ENCODE data around the gene ERBIN.
"Not testable (repeated sequence)": the region's sequence is repeated elsewhere in the genome, so short reads cannot be mapped to it uniquely, and the experiment has no call there.

The ERBIN gene

DNA sequence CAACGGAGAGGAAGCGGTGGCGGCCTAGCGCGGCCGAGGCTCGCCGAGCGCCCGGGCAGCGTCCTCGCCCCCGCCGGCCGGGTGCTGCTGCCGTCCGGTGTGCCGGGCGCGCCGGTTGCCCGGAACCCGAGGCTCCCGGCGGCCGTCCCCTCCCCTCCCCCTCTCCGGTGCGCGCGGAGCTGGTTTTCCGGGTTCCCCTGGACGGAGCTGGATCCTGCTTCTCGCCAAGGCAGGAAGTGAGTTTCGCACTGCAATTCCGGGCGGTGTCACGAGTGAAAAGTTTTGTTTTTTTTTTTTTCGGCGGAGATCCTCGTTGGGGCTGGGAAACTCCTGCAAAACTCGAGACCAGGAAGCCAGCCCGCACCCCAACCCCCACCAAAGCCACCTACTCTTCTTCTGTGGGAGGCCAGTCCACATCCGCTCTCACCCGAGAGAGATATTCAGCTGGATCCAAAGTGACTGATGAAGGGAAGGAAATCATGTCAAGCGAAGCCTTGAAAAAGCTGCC is at the start of gene ERBIN:
Gene ERBIN, plus strand, starts transcription at position 300 of the 508 bp plus-strand sequence. CDS start 66,144 bp downstream, outside the sequence.
- DNase-seq (ENCODE audit: low read depth) = peak; percentile 89

GRCh38 chr5:65876970-65877369 is 49.4 kb upstream of the ERBIN start:
- DNase-seq (ENCODE audit: low read depth) = no peak

GRCh38 chr5:65879668-65880256 is 46.6 kb upstream of the ERBIN start:
- peak; percentile 84 for DNase-seq (ENCODE audit: low read depth)

DNA sequence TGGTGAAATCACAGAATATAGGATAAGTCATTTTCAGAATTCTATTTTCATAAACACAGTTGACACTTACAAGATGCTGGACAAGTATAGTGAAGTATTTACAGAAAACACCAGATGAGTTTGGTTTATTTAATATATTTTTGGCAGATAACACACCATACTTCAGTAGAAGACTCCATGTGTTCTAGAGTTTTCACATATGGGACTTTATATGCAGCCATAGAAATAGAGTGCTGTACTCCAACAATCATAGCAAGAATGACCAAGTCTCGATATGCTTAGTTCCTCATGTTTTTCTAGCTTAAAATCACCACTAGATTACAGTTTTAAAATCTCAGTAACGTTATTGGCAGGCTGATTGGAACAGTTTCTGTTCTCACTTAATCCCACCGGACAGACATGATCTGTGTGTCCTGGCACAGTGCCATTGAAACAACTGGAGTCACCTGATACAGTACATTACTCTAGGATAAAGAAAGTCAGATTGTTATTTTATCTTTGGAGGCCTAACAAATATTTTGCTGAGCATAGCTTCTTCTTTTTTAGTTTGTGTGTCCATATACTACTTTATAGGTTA is 45.8 kb upstream of the ERBIN start:
- DNase-seq (ENCODE audit: low read depth) = no peak

DNA sequence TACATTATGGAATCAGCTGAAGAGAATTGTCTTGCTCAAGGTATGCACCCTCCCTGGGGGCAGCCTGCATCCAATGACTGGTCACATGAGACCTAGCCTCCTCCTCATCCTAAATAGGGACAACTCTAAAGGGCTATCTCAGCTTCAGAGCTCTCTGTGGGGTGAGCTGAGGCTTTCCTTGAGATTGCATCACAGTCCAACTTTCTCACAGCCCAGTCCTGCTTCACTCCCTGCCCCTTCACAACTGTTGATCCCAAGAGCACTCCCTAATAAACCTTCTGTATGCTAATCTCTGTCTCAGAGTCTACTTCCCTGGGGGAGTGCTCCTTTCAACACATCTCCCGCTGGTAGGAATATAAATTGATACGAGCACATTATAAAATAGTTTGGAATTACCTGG is 44.1 kb upstream of the ERBIN start:
- peak; percentile 40 for DNase-seq (ENCODE audit: low read depth)

DNA sequence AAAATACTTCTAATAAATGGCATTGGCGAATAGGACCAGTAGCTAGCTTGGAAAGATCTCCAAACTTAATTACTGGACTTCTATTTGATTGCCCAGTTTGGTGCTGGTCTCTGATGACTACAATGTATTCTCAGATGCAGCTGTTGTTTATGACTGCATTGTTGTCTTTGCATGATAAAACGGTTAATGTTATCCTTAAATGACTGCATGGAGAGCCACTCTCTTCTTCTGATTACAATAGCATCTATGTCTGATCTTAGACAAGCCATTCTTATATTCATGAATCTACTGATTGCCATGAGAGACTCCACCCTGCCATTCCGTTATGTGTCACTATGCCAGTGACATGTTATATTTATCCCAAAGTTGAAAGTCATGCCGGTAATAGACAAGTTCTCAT is 42.9 kb upstream of the ERBIN start:
- DNase-seq (ENCODE audit: low read depth) = no peak

GRCh38 chr5:65886387-65886786 is 40.0 kb upstream of the ERBIN start:
- DNase-seq (ENCODE audit: low read depth) = no peak

DNA sequence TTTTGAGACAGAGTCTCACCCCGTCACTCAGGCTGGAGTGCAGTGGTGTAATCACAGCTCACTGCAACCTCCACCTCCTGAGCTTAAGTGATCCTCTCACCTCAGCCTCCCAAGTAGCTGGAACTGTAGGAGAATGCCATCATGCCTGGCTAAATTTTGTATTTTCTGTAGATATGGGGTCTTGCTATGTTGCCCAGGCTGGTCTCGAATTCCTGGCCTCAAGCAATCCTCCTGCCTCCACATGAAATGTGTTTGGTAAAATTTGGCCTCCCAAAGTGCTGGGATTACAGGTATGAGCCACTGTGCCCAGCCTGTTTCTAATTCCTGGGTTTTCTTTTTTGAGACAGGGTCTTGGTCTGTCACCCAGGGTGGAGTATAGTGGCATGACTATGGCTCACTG is 34.4 kb upstream of the ERBIN start:
- not testable (repeated sequence) for DNase-seq (ENCODE audit: low read depth)

- no peak for DNase-seq (ENCODE audit: low read depth)
Observed at GRCh38 chr5:65892801-65893200, 33.6 kb upstream of the ERBIN start.

- DNase-seq (ENCODE audit: low read depth) = no peak
Observed at GRCh38 chr5:65893749-65894430, 32.5 kb upstream of the ERBIN start.

- DNase-seq (ENCODE audit: low read depth) = no peak
Observed at GRCh38 chr5:65895891-65896290, 30.5 kb upstream of the ERBIN start.

DNA sequence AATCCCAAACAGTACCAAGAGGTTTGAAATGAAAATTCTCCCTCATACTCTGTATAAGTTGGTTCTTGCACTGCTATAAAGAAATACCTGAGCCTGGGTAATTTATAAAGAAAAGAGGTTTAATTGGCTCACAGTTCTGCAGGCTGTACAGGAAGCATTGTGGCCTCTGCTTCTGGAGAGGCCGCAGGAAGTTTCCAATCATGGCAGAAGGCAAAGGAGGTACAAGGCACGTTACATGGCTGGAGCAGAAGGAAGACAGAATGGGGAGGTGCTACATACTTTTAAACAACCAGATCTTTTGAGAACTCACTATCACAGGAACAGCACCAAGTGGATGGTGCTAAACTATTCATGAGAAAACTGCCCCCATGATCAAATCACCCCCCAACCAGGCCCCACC is 25.6 kb upstream of the ERBIN start:
- DNase-seq (ENCODE audit: low read depth) = no peak

DNA sequence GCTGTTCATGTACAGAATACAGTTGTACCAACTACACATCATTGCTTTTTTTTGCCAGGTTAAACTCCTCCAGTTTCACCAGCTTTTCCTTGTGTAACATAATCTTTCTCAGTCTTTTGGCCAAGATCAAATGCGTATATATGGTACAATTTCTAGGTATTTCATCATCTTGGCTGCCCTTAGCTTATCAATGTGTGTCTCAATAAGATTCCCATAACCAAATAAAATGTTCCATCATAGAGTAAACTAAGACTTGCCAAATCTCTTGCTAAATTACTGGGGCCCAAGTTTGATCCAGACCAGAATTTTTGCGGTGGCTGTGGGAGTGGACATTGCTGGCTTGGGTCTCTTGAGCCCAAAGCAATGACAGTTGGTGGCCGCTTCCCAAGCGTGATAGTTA is 24.3 kb upstream of the ERBIN start:
- DNase-seq (ENCODE audit: low read depth) = no peak

- DNase-seq (ENCODE audit: low read depth) = no peak
Observed at GRCh38 chr5:65903581-65903980, 22.8 kb upstream of the ERBIN start.

DNA sequence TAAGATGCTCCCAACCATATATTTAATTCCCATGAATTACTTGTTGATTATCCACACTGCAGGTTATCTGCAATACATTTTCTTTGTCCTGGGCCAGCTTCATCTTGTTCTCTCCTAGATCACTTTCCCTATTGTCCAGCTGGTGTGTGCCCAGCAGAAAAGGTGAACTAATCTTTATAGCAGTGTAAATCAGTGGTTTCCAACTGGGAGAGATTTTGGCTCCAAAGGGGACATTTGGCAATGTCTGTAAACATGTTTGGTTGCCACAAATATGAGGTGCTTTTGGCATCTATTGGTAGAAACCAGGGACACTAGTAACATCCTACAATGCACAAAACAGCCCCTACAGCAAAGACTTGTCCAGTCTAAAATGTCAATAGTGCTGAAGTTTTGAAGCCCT is 20.1 kb upstream of the ERBIN start:
- DNase-seq (ENCODE audit: low read depth) = no peak

DNA sequence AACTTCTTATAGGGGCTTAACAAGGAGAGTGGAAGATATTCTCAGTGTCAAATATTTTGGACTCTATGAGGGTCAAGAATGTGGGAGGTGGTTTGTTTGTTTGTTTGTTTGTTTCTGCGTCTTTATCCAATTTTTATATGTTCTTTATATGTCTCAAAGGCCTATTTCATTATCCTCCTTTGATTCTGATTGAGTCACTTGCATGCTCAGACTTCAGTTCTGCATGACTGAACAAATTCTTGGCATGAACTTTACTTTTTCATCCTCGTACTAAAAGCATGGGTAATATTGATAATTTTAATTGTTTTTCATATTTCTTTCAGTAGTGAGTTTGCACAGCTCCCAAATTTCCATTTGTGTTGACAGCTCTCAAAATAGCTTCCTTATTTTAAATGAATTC is 19.2 kb upstream of the ERBIN start:
- DNase-seq (ENCODE audit: low read depth) = no peak

GRCh38 chr5:65910711-65911110 is 15.7 kb upstream of the ERBIN start:
- no peak for DNase-seq (ENCODE audit: low read depth)

DNA sequence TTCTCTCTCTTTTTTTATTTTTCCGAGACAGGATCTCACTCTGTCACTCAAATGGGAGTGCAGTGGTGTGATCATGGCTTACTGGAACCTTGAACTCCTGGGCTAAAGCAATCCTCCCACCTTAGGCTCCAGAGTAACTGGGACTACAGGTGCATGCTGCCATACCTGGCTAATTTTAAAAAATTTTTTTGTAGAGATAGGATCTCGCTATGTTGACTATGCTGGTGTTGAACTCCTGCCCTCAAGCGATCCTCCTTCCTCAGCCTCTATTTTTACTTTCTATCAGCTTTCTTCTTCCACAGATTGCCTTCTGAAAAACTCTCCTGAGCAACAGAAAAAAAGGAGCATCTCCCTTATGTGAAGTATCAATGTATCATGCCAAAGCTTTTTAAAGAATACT is 14.1 kb upstream of the ERBIN start:
- DNase-seq (ENCODE audit: low read depth) = no peak

GRCh38 chr5:65913519-65913918 is 12.9 kb upstream of the ERBIN start:
- DNase-seq (ENCODE audit: low read depth) = peak; percentile 26

DNA sequence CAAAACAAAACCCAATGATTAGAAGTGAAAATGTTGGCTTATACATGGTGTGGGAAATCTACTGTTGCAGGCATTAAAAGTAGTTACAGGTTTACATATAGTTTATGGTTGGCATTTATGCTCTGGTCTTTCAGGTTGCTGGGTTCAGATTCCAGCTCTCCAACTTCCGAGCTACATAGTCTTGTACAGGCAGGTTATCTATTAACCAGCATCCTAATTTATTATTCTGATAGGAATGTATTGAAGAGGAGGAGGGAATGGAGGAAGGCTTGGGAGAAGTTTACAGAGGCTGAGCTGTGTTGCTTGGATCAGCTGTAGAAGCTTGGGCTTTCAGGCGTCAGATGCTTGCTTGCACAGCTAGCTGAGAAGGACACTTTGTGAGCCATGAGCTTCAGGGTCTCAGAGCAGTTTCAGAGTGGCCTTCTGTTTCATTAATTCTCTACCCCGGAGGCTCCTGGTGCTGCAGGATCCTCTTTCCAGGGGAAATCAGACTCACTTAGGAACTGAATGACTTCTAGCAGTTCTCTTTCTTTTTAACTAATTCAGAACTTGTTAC is 11.7 kb upstream of the ERBIN start:
- no peak for DNase-seq (ENCODE audit: low read depth)

DNA sequence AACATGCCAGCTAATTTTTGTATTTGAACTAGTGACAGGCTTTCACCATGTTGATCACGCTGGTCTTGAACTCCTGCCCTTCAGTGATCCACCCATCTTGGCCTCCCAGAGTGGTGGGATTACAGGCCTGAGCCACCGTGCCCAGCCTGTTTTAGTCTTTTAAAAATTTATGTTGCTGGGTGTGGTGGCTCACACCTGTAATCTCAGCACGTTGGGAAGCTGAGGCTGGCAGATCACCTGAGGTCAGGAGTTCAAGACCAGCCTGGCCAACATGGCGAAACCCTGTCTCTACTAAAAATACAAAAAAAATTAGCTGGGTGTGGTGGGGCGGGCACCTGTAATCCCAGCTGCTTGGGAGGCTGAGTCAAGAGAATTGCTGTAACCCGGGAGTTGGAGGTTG is 10.7 kb upstream of the ERBIN start:
- not testable (repeated sequence) for DNase-seq (ENCODE audit: low read depth)

DNA sequence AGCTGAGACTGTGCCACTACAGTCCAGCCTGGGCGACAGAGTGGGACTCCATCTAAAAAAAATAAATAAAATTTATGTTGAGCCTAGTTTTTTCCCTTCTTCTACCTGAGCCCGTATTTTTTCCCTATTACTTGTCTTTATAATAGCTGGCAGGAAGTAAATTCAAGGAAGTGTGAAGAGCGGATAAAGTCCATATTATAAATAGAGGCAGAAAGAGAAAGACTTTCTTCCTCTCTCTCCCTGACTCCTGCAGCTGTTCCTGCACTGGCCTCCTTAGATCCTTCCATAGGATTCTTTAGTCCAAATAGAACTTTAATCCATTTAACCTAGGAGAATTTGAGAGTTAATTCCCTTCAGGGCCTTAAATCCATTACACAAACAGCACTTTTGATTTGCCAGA is 10.3 kb upstream of the ERBIN start:
- DNase-seq (ENCODE audit: low read depth) = no peak

- no peak for DNase-seq (ENCODE audit: low read depth)
Observed at GRCh38 chr5:65916636-65917035, 9.7 kb upstream of the ERBIN start.
